Hematopoietic multipotent progenitor cell treated with erythropoietin and hydrocortisone succinate and interleukin-3 and kit ligand, for 17 days (in vitro differentiated cells): ENCODE results near the gene HMGCS2.
"Not testable (repeated sequence)": the region's sequence is repeated elsewhere in the genome, so short reads cannot be mapped to it uniquely, and the experiment has no call there.

ENCODE experiments used
- DNase-seq: peaks from one replicate; pipeline ENCODE4 v3.0.0-alpha.2; 2015; ENCODE audit warnings: low spot score

Gene HMGCS2

GRCh38 chr1:119731060-119731459 lies 37.6 kb downstream of the HMGCS2 start:
- DNase-seq, result no peak

- DNase-seq, result no peak
Measured at GRCh38 chr1:119729044-119729443, 39.7 kb downstream of the HMGCS2 start.

GRCh38 chr1:119727991-119728390 lies 40.7 kb downstream of the HMGCS2 start:
- DNase-seq, result no peak

- DNase-seq, result no peak
Measured at GRCh38 chr1:119725626-119726025, 43.1 kb downstream of the HMGCS2 start.

GRCh38 chr1:119724611-119725218 lies 44.0 kb downstream of the HMGCS2 start:
- DNase-seq, result no peak

- DNase-seq, result no peak
Measured at GRCh38 chr1:119721896-119722295, 46.8 kb downstream of the HMGCS2 start.

- no peak for DNase-seq
Measured at GRCh38 chr1:119720866-119721440, 47.8 kb downstream of the HMGCS2 start.

GRCh38 chr1:119718972-119719371 lies 49.7 kb downstream of the HMGCS2 start:
- DNase-seq, result no peak

GRCh38 chr1:119718409-119718808 lies 50.3 kb downstream of the HMGCS2 start:
- DNase-seq, result no peak

- DNase-seq, result no peak
Measured at GRCh38 chr1:119715542-119715941, 53.2 kb downstream of the HMGCS2 start.

- no peak for DNase-seq
Measured at GRCh38 chr1:119714583-119714982, 54.1 kb downstream of the HMGCS2 start.

- no peak for DNase-seq
Measured at GRCh38 chr1:119713749-119714456, 54.8 kb downstream of the HMGCS2 start.

- no peak for DNase-seq
Measured at GRCh38 chr1:119713039-119713748, 55.5 kb downstream of the HMGCS2 start.

- no peak for DNase-seq
Measured at GRCh38 chr1:119712342-119713038, 56.2 kb downstream of the HMGCS2 start.

- no peak for DNase-seq
Measured at GRCh38 chr1:119711804-119712341, 56.8 kb downstream of the HMGCS2 start, which contains the start of gene PHGDH. PHGDH (plus strand) TSS chr1:119711934; CDS start chr1:119712023, 89 bp downstream.

GRCh38 chr1:119711356-119711803 lies 57.3 kb downstream of the HMGCS2 start:
- not testable (repeated sequence) for DNase-seq

GRCh38 chr1:119706599-119706998 lies 62.1 kb downstream of the HMGCS2 start:
- DNase-seq, result not testable (repeated sequence)

GRCh38 chr1:119703666-119704450 lies 64.8 kb downstream of the HMGCS2 start:
- no peak for DNase-seq

GRCh38 chr1:119702384-119702783 lies 66.3 kb downstream of the HMGCS2 start:
- no peak for DNase-seq

- DNase-seq, result no peak
Measured at GRCh38 chr1:119701659-119702058, 67.0 kb downstream of the HMGCS2 start.

- DNase-seq, result no peak
Measured at GRCh38 chr1:119700326-119700725, 68.4 kb downstream of the HMGCS2 start.
